ENCODE results near the gene LCN15.

The LCN15 gene

GRCh38 chr9:136779808-136780207, 15.5 kb upstream of the LCN15 start:
- no peak for TF ChIP-seq CTCF (IDR thresholded peaks at IDR 0.05; ENCODE audit: low read depth, low read length, missing control alignments)
- no peak overlapping the region for H3K4me3 ChIP-seq (replicated peaks; ENCODE audit: low read depth, low read length)
- no peak for DNase-seq (ENCODE audit: extremely low read depth, low read depth)

GRCh38 chr9:136777359-136777758, 13.0 kb upstream of the LCN15 start:
- H3K4me3 ChIP-seq (replicated peaks; ENCODE audit: low read depth, low read length), result no peak overlapping the region
- no peak for TF ChIP-seq CTCF (IDR thresholded peaks at IDR 0.05; ENCODE audit: low read depth, low read length, missing control alignments)
- no peak for DNase-seq (ENCODE audit: extremely low read depth, low read depth)

GRCh38 chr9:136776947-136777346, 12.6 kb upstream of the LCN15 start:
- no peak overlapping the region for H3K4me3 ChIP-seq (replicated peaks; ENCODE audit: low read depth, low read length)
- no peak for TF ChIP-seq CTCF (IDR thresholded peaks at IDR 0.05; ENCODE audit: low read depth, low read length, missing control alignments)
- DNase-seq (ENCODE audit: extremely low read depth, low read depth), result no peak

GRCh38 chr9:136775191-136775590, 10.9 kb upstream of the LCN15 start:
- H3K4me3 ChIP-seq (replicated peaks; ENCODE audit: low read depth, low read length), result no peak overlapping the region
- DNase-seq (ENCODE audit: extremely low read depth, low read depth), result no peak
- no peak for TF ChIP-seq CTCF (IDR thresholded peaks at IDR 0.05; ENCODE audit: low read depth, low read length, missing control alignments)

GRCh38 chr9:136774416-136775045, 10.2 kb upstream of the LCN15 start:
- TF ChIP-seq CTCF (IDR thresholded peaks at IDR 0.05; ENCODE audit: low read depth, low read length, missing control alignments), result no peak
- H3K4me3 ChIP-seq (replicated peaks; ENCODE audit: low read depth, low read length), result no peak overlapping the region
- DNase-seq (ENCODE audit: extremely low read depth, low read depth), result no peak

GRCh38 chr9:136773386-136774044, 9.2 kb upstream of the LCN15 start:
- H3K4me3 ChIP-seq (replicated peaks; ENCODE audit: low read depth, low read length), result no peak overlapping the region
- TF ChIP-seq CTCF (IDR thresholded peaks at IDR 0.05; ENCODE audit: low read depth, low read length, missing control alignments), result no peak
- no peak for DNase-seq (ENCODE audit: extremely low read depth, low read depth)

All from HFF-Myc (cell line).